ENCODE measurements around the gene CACNA1C. TPM values are rescaled to one million over a fixed set of nuclear protein-coding genes. Genes with fewer than 3 reads are reported as not detected.

The CACNA1C gene
- total RNA-seq, 2 experiments from 2014 or later, result 0.69 to 1.4 TPM

DNA sequence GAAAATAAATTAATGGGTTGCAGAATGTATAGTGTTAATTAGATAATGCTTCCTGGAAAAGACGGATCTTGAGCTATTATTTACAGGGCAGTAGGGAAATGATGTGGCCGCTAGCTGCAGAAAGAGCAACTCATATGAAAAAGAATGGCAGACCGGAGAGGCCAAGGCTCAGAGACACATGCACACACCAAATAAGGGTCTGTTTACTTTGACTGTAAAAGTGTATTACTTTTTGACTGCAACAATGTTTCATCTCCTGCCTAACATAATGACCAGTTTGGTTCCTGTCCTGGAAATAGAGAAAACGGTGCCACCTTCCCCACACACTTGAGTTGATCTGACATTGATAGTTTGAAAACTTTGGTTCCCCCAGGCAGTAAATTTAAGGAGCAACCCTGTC is 290.9 kb downstream of the CACNA1C start:
- CTCF ChIA-PET (ENCODE audit: unreplicated experiment), result no interaction called here

DNA sequence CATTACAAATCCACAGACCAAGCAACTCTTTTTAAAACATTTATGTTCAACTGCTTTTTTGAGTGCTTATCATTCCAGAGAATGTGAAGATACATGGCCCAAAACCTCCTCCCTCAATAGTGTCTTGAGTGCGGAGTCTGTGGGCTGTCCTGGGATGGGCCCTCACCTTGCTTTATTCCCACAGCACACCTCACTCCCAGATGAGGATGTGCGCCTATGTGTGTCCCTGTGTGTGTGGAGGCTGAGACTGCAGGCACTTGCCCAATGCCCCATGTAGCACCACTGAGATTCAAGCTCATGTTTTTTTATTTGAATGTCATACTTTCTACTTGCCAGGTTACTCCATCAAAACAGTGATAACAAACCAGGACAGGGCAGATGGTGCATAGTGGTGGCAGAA is 291.7 kb downstream of the CACNA1C start:
- Histone ChIP-seq H3K36me3 (ENCODE audit: insufficient read depth, low read length) (no peaks in the 10 kb centered on the region), H3K4me3 (ENCODE audit: low read depth, low read length, poor library complexity, severe bottlenecking) (no peak overlapping the region), H3K9me2 (ENCODE audit: insufficient read depth, low read length) (no peaks in the 10 kb centered on the region), H3K4me2 (ENCODE audit: low read length) (no peak overlapping the region), H3K79me2 (ENCODE audit: insufficient read depth, low read depth, low read length) (no peaks in the 10 kb centered on the region), H3K4me1 (ENCODE audit: insufficient read depth, low read length, poor library complexity, severe bottlenecking) (peaks cover 26% of the 10 kb centered on the region), H2AFZ (ENCODE audit: low read length) (peak overlapping the region; percentile 58; the same call in 1 of the 2 replicates), H3K27ac (ENCODE audit: low read depth, low read length, poor library complexity, severe bottlenecking) (no peak overlapping the region), H4K20me1 (ENCODE audit: insufficient read depth, low read length) (no peaks in the 10 kb centered on the region), H3K9me3 (ENCODE audit: low read length) (no peaks in the 10 kb centered on the region)
- intact Hi-C loops (cut with micrococcal nuclease; ENCODE audit: unreplicated experiment), result no loop called here
- BruUV-seq (replicated peaks), result no TSS peak
- ChIA-PET CTCF (ENCODE audit: unreplicated experiment) (no interaction called here), POLR2A (interaction anchor here (1.0 kb wide), 1 partner anchor 10 kb away, joined by 6 read pairs; no protein-coding TSS in a partner anchor)
- no peak for DNase-seq (ENCODE audit: low spot score)
- TF ChIP-seq CTCF (conservative IDR thresholded peaks at IDR 0.05; ENCODE audit: low read length), result no peak

More for the DNA sequence above, 290.9 kb downstream of the CACNA1C start:
- Histone ChIP-seq H3K79me2 (ENCODE audit: insufficient read depth, low read depth, low read length) (no peaks in the 10 kb centered on the region), H3K4me3 (ENCODE audit: low read depth, low read length, poor library complexity, severe bottlenecking) (no peak overlapping the region), H4K20me1 (ENCODE audit: insufficient read depth, low read length) (no peaks in the 10 kb centered on the region), H3K27ac (ENCODE audit: low read depth, low read length, poor library complexity, severe bottlenecking) (no peak overlapping the region), H2AFZ (ENCODE audit: low read length) (peak overlapping the region; percentile 58; the same call in 1 of the 2 replicates), H3K9me2 (ENCODE audit: insufficient read depth, low read length) (no peaks in the 10 kb centered on the region), H3K4me2 (ENCODE audit: low read length) (no peak overlapping the region), H3K4me1 (ENCODE audit: insufficient read depth, low read length, poor library complexity, severe bottlenecking) (peaks cover 26% of the 10 kb centered on the region), H3K9me3 (ENCODE audit: low read length) (no peaks in the 10 kb centered on the region), H3K36me3 (ENCODE audit: insufficient read depth, low read length) (no peaks in the 10 kb centered on the region)
- no peak for TF ChIP-seq CTCF (conservative IDR thresholded peaks at IDR 0.05; ENCODE audit: low read length)
- no peak for TF ChIP-seq EZH2phosphoT487 (IDR thresholded peaks at IDR 0.05; ENCODE audit: borderline replicate concordance, low read depth, low read length)
- intact Hi-C loops (cut with micrococcal nuclease; ENCODE audit: unreplicated experiment), result no loop called here
- no peak for DNase-seq (ENCODE audit: low spot score)
- POLR2A ChIA-PET, result no interaction called here
- no TSS peak for BruUV-seq (replicated peaks)

DNA sequence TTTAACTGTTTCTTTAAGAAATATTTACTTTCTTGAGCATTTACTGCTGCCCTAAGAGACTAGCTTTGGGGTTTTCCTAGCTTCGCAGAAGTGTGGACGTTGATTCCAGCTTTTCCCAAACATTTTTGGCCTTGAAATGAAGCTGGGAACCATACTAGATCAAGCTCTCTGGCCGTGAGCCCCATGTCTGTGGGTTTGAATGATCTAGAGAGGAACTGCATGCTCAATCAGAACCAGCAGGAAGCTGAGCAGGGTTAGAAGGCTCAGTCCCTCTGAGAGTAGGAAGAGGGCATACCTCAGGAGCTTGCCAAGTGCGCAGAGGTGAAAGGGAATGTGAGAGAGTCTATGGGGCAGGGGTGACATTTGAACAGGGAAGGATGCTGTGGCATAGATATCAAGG is 292.1 kb downstream of the CACNA1C start:
- intact Hi-C loops (cut with micrococcal nuclease; ENCODE audit: unreplicated experiment), result no loop called here
- Histone ChIP-seq H3K27ac (ENCODE audit: low read depth, low read length, poor library complexity, severe bottlenecking) (no peak overlapping the region), H3K9me3 (ENCODE audit: low read length) (no peaks in the 10 kb centered on the region), H3K9me2 (ENCODE audit: insufficient read depth, low read length) (no peaks in the 10 kb centered on the region), H3K36me3 (ENCODE audit: insufficient read depth, low read length) (no peaks in the 10 kb centered on the region), H3K79me2 (ENCODE audit: insufficient read depth, low read depth, low read length) (no peaks in the 10 kb centered on the region), H2AFZ (ENCODE audit: low read length) (peak overlapping the region; percentile 48; the same call in 1 of the 2 replicates), H3K4me1 (ENCODE audit: insufficient read depth, low read length, poor library complexity, severe bottlenecking) (peaks cover 26% of the 10 kb centered on the region), H3K4me2 (ENCODE audit: low read length) (no peak overlapping the region), H3K4me3 (ENCODE audit: low read depth, low read length, poor library complexity, severe bottlenecking) (no peak overlapping the region), H4K20me1 (ENCODE audit: insufficient read depth, low read length) (no peaks in the 10 kb centered on the region)
- ChIA-PET POLR2A (interaction anchor here (0.7 to 1.0 kb wide), 2 partner anchors 9 to 17 kb away, joined by 3 to 6 read pairs; no protein-coding TSS in a partner anchor), CTCF (ENCODE audit: unreplicated experiment) (no interaction called here)
- no peak for DNase-seq (ENCODE audit: low spot score)
- BruUV-seq (replicated peaks), result no TSS peak
- TF ChIP-seq EZH2phosphoT487 (IDR thresholded peaks at IDR 0.05; ENCODE audit: borderline replicate concordance, low read depth, low read length), result no peak
- TF ChIP-seq CTCF (conservative IDR thresholded peaks at IDR 0.05; ENCODE audit: low read length), result no peak
